ENCODE results near the gene RB1.

The RB1 gene

DNA sequence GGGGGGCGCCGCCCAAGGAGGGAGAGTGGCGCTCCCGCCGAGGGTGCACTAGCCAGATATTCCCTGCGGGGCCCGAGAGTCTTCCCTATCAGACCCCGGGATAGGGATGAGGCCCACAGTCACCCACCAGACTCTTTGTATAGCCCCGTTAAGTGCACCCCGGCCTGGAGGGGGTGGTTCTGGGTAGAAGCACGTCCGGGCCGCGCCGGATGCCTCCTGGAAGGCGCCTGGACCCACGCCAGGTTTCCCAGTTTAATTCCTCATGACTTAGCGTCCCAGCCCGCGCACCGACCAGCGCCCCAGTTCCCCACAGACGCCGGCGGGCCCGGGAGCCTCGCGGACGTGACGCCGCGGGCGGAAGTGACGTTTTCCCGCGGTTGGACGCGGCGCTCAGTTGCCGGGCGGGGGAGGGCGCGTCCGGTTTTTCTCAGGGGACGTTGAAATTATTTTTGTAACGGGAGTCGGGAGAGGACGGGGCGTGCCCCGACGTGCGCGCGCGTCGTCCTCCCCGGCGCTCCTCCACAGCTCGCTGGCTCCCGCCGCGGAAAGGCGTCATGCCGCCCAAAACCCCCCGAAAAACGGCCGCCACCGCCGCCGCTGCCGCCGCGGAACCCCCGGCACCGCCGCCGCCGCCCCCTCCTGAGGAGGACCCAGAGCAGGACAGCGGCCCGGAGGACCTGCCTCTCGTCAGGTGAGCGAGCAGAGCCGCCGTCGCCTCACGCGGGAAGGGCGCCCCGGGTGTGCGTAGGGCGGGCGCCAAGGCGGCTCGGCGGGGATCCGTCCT lies at the start of gene RB1:
RB1 (plus strand) TSS at position 393 of the 784 bp plus-strand sequence; CDS start at position 555, 162 bp downstream.
- peak; percentile 96 to 99 (median 98) for DNase-seq

DNA sequence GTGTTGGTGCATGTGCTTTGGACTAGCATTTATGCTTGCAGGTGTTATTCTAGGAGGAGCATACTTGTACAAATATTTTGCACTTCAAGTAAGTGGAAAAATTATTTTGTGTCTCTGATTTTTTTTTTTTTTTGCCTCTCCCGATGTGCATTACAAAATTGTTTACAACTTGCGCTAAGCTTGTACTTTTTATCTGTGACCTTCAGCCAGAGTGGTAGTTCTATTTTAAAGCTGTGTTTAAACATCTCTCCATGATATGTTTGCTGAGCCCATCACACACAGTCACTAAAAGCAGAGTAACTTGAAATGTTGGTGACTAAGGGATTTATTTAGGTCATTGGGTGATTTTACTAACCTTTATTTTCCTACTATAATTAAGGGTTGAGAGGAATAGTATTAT lies 49.7 kb upstream of the RB1 start:
- no peak for DNase-seq

GRCh38 chr13:48255090-48255489 lies 48.5 kb upstream of the RB1 start:
- no peak for DNase-seq

GRCh38 chr13:48255954-48256353 lies 47.6 kb upstream of the RB1 start:
- DNase-seq, result no peak

DNA sequence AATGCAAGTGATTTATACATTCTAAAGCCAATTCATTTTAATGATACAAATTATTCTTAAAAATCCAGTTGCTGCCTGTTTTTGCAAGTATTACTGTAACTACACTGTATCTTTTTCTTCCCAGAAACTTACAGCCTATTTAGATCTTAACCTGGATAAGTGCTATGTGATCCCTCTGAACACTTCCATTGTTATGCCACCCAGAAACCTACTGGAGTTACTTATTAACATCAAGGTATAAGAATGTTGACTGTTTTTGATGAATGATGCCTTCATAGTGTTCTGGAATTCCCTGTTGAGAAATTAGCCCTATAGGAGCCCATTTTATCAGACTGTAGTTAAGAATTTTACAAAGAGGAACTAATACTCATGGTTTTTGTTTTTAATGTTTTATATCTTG lies 45.5 kb upstream of the RB1 start:
- DNase-seq, result no peak

- DNase-seq, result no peak
Measured at GRCh38 chr13:48258430-48258829, 45.1 kb upstream of the RB1 start.

DNA sequence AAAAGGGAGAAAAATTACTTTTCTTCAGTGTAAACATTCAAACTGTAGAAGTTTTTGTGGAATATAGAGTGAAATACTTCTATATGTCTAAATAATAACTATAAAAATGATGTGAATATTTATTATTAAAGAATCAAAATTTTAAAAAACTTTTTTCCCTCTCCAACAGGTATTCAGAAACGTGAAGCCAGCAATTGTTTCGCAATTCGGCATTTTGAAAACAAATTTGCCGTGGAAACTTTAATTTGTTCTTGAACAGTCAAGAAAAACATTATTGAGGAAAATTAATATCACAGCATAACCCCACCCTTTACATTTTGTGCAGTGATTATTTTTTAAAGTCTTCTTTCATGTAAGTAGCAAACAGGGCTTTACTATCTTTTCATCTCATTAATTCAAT lies 42.6 kb upstream of the RB1 start:
- no peak for DNase-seq

DNA sequence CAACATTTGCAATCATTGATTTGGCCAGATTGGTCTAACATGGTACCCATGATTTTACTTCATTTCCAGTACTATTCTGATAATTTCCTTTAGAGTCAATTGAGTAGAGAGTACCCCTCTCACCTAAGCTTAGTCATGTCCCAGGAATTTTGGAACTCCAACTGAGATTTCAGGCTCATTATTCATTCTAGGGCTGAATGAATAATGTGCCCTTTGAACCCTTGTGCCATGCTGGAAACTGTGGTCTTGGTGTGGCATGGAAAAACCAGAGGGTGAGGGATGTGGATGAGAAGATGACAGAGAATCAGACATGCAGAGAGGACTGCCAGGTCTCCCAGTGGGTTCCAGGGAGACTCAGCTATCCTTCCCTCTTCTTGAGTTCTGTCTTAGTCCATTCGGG lies 40.4 kb upstream of the RB1 start:
- no peak for DNase-seq

- peak in 1 of 3 donors; percentile 26 for DNase-seq
Measured at GRCh38 chr13:48264058-48264457, 39.5 kb upstream of the RB1 start.

- DNase-seq, result peak; percentile 35 to 38 (median 37)
Measured at GRCh38 chr13:48265217-48265815, 38.2 kb upstream of the RB1 start.

DNA sequence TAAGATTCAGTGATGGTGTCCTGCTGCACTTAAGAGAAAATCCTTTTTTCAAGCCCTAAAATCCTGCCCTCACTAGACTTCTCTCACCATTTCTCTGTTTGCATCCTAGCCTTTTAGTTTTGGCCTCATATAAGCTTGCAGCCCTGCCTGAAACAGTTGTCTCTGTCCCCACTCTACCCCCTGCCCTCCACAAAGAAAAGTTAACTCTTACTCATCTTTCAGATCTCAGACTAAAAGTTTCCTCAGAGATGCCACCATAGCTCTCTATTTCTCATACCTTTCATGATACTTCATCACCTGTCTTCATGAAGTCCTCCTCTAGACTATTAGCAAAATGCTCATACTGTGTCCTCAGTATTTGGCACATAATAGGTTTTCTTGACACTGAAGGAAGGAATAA lies 37.4 kb upstream of the RB1 start:
- no peak for DNase-seq

- no peak for DNase-seq
Measured at GRCh38 chr13:48266701-48267639, 36.6 kb upstream of the RB1 start.

DNA sequence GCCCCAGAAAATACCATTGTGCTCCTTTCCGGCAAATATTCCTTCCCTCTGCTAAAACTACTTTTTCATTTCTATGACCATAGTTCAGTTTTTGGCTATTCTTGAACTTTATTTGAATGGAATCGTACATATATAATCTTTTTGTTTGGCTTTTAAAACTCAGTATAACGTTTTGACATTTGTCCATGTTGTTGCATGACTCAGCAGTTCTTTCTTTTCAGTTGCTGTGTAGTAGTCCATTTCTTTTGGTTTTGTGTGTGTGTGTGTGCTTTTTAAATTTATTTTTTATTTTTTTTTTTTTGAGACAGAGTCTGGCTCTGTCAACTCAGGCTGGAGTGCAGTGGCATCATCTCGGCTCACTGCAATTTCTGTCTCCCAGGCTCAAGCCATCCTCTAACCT lies 35.5 kb upstream of the RB1 start:
- DNase-seq, result no peak

GRCh38 chr13:48273346-48273745 lies 30.2 kb upstream of the RB1 start:
- DNase-seq, result no peak

- DNase-seq, result peak in 2 of 3 donors; percentile 35 to 40
Measured at GRCh38 chr13:48275507-48275906, 28.0 kb upstream of the RB1 start.

DNA sequence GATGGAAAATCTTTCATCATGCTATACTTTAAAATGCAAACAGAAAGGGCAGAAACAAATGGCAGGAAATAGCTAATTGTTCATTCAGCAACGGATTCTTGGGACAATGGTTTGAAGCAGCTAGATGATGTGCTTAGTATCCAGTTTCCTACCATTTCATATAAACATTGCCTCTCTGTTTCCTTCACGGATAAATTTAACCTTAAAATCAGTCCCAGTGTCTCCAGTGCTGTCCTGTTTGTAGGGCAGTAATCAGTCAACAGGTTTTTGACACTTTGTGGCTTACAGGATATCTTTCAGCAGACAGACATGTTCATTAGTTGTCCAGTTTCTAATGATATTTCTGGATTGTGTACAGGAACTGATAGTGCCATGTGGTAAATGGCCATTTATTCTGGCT lies 24.7 kb upstream of the RB1 start:
- no peak for DNase-seq

GRCh38 chr13:48281556-48281955 lies 22.0 kb upstream of the RB1 start:
- DNase-seq, result no peak

DNA sequence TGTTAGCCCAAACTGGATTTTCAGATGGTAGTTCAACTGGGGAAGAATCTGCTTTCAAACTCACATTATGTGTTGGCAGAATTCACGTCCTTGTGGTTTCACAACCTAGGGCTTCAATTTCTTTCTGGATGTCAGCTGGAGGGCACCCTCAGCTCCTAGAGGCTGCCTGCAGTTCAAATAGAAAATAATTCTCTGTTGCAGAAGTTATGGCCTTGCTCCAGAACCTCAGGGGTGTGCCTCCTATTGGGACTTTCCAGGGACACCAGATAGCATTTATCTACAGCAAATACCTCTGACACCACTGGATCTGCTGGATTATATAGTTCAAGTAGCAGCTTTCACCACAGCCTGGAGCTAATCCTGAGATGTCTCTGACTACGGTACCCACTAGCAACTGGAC lies 11.8 kb upstream of the RB1 start:
- no peak for DNase-seq

DNA sequence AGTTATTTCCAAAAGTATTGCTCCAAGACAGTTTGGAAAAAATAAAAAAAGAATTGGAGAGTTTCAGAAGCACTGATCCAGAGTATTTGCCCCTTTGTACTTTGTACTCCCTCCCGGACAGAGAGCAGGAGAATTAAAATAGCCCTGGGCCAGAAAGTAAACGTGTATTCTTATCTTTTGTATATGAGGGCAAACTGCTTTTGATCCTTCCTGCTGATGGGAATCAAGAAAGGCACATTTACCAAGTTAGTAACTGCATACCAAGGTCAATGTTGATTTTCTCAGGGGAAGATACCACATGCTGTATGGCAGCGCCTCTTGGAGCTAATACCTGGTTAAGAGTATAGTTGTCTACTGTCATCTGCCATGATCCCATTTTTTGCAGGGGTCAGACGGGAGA lies 10.9 kb upstream of the RB1 start:
- DNase-seq, result no peak

- DNase-seq, result no peak
Measured at GRCh38 chr13:48294653-48295052, 8.9 kb upstream of the RB1 start.

DNA sequence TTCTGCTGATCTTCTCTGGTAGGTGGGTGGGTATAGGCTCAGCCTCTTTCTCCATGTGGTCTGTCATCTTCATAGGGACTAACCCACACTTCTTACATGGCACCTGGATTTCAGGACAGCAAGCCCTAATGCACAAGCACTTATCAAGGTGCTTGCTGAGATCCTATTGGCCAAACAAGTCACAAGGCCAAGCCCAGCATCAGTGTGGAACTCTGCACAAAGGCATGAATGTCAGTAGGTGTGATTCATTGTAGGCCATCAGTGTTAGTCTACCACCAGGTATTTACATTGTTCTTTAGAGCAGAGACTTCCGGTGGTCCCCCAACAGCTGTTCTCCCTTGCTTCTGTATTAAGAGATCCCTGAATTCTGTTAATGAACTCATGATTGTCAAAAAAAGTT lies 8.3 kb upstream of the RB1 start:
- DNase-seq, result no peak

- no peak for DNase-seq
Measured at GRCh38 chr13:48296528-48296927, 7.0 kb upstream of the RB1 start.

DNA sequence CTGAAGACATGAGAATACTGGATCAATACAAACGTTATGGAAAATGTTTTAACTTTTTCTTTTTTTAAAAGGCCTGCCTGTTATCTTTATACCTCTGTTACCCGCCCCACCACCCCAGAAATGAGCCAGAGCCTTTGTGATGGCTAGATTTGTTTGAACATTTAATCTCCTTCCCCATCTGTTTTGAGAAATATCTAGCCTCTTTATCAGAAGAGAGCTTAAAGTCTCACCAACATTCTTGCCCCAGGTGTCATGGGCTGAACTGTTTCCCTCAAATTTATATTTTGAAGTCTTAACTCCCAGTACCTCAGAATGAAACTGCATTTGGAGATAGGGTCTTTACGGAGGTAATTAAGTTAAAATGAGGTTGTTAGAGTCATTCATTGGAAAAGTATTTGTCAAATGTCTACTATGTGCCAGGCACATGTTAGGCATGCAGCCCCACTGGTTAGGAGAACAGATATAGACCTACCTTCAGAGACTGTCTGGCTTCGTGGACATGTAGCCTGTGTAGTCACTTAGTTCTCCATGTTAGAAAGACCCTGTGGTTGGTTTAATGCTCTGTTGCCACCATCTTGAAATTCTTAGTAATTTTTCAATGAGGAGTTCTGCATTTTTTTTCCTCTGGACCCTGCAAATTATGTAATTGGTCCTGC lies 6.3 kb upstream of the RB1 start:
- DNase-seq, result no peak
